H9 (cell line): ENCODE results near the gene MCU. TPM values are rescaled to one million over a fixed set of nuclear protein-coding genes. Genes with fewer than 3 reads are reported as not detected.

Experiments used
- DNase-seq: peaks from one replicate; pipeline ENCODE4 v3.0.0-alpha.2; 2017
- H2AFZ ChIP-seq: one replicate; pipeline ENCODE4 v1.6.1; 2013; ENCODE audit warnings: mild to moderate bottlenecking, low read length, control low read depth, moderate library complexity
- H2AK5ac ChIP-seq: 2 replicates; pipeline ENCODE4 v1.6.1; 2013; ENCODE audit warnings: low read length, control low read depth, mixed read lengths; ENCODE audit not compliant: insufficient read length
- H2BK120ac ChIP-seq: one replicate; pipeline ENCODE4 v1.6.1; 2013; ENCODE audit warnings: low read depth, mild to moderate bottlenecking, low read length, control low read depth, inconsistent platforms; ENCODE audit not compliant: poor library complexity, severe bottlenecking
- H2BK12ac ChIP-seq: 2 replicates; pipeline ENCODE4 v1.6.1; 2013; ENCODE audit warnings: low read length, control low read depth, mixed read lengths, low read depth; ENCODE audit not compliant: insufficient read length
- H2BK15ac ChIP-seq: 2 replicates; pipeline ENCODE4 v1.6.1; 2013; ENCODE audit warnings: low read depth, low read length, control low read depth
- H2BK20ac ChIP-seq: one replicate; pipeline ENCODE4 v1.6.1; 2013; ENCODE audit warnings: low read depth, mild to moderate bottlenecking, low read length, control low read depth, inconsistent platforms; ENCODE audit not compliant: poor library complexity, severe bottlenecking
- H2BK5ac ChIP-seq: 2 replicates; pipeline ENCODE4 v1.6.1; 2013; ENCODE audit warnings: low read length, control low read depth, mixed read lengths; ENCODE audit not compliant: insufficient read length
- H3K14ac ChIP-seq: 2 replicates; pipeline ENCODE4 v1.6.1; 2013; ENCODE audit warnings: low read length, control low read depth; ENCODE audit not compliant: insufficient read depth
- H3K18ac ChIP-seq: 2 replicates; pipeline ENCODE4 v1.6.1; 2013; ENCODE audit warnings: low read depth, mild to moderate bottlenecking, mixed read lengths, low read length, control low read depth; ENCODE audit not compliant: insufficient read length
- H3K23ac ChIP-seq: 2 replicates; pipeline ENCODE4 v1.6.1; 2013; ENCODE audit warnings: low read length, control low read depth, mixed read lengths, low read depth; ENCODE audit not compliant: insufficient read length
- H3K23me2 ChIP-seq: 2 replicates; pipeline ENCODE4 v1.6.1; 2013; ENCODE audit warnings: low read depth, mild to moderate bottlenecking, mixed read lengths, low read length, control low read depth; ENCODE audit not compliant: insufficient read length, poor library complexity, severe bottlenecking
- H3K27ac ChIP-seq: 2 replicates; pipeline ENCODE4 v1.5.1; 2013; ENCODE audit warnings: low read length, control low read depth, mixed read lengths, low read depth; ENCODE audit not compliant: insufficient read length
- H3K27me3 ChIP-seq: 2 replicates; pipeline ENCODE4 v1.6.1; 2013; ENCODE audit warnings: low read length, control low read depth, inconsistent platforms; ENCODE audit not compliant: insufficient read depth
- H3K4ac ChIP-seq: 2 replicates; pipeline ENCODE4 v1.6.1; 2013; ENCODE audit warnings: low read depth, mild to moderate bottlenecking, control low read depth, inconsistent platforms, low read length, moderate library complexity
- H3K4me1 ChIP-seq: 2 replicates; pipeline ENCODE4 v1.6.1; 2013; ENCODE audit warnings: low read length, control low read depth, inconsistent platforms; ENCODE audit not compliant: insufficient read depth
- H3K4me2 ChIP-seq: 2 replicates; pipeline ENCODE4 v1.6.1; 2013; ENCODE audit warnings: low read length, control low read depth, mixed read lengths; ENCODE audit not compliant: insufficient read length, insufficient read depth
- H3K56ac ChIP-seq: 2 replicates; pipeline ENCODE4 v1.6.1; 2013; ENCODE audit warnings: low read depth, mild to moderate bottlenecking, mixed read lengths, low read length, control low read depth; ENCODE audit not compliant: insufficient read length
- H3K79me1 ChIP-seq: 2 replicates; pipeline ENCODE4 v1.6.1; 2013; ENCODE audit warnings: low read depth, mild to moderate bottlenecking, moderate library complexity, low read length, control low read depth, inconsistent platforms; ENCODE audit not compliant: insufficient read depth, poor library complexity, severe bottlenecking
- H3K79me2 ChIP-seq: 2 replicates; pipeline ENCODE4 v1.6.1; 2013; ENCODE audit warnings: low read length, control low read depth, inconsistent platforms; ENCODE audit not compliant: insufficient read depth
- H3K9ac ChIP-seq: 2 replicates; pipeline ENCODE4 v1.6.1; 2013; ENCODE audit warnings: low read length, control low read depth, mixed read lengths; ENCODE audit not compliant: insufficient read length; ENCODE audit errors: extremely low read depth
- H3K9me3 ChIP-seq: one replicate; pipeline ENCODE4 v1.6.1; 2013; ENCODE audit warnings: low read depth, low read length, inconsistent platforms; ENCODE audit not compliant: control insufficient read depth
- H3T11ph ChIP-seq: one replicate; pipeline ENCODE4 v1.6.1; 2013; ENCODE audit warnings: mild to moderate bottlenecking, low read length, control low read depth, inconsistent platforms
- H4K20me1 ChIP-seq: one replicate; pipeline ENCODE4 v1.6.1; 2013; ENCODE audit not compliant: control insufficient read depth, insufficient read length, insufficient read depth
- H4K5ac ChIP-seq: 2 replicates; pipeline ENCODE4 v1.6.1; 2013; ENCODE audit warnings: low read depth, mild to moderate bottlenecking, mixed read lengths, low read length, control low read depth; ENCODE audit not compliant: insufficient read length
- H4K8ac ChIP-seq: replicated peaks from 2 replicates; pipeline ENCODE4 v1.6.1; 2013; ENCODE audit warnings: low read length, control low read depth, mixed read lengths, low read depth; ENCODE audit not compliant: insufficient read length
- H4K91ac ChIP-seq: 2 replicates; pipeline ENCODE4 v1.6.1; 2013; ENCODE audit warnings: low read depth, mild to moderate bottlenecking, moderate library complexity, mixed read lengths, low read length, control low read depth; ENCODE audit not compliant: insufficient read length
- H3K27ac Mint-ChIP-seq, 3 experiments: 2 replicates in 2 of 3; 3 replicates in 1 of 3; pipeline ENCODE4 v1.8.0; 2020 to 2021; ENCODE audit warnings: mixed read lengths in 3 of 3, mild to moderate bottlenecking in 1 of 3, moderate library complexity in 1 of 3
- H3K27me3 Mint-ChIP-seq: 2 replicates; pipeline ENCODE4 v1.8.0; 2021; ENCODE audit warnings: low read depth, mild to moderate bottlenecking, moderate library complexity, mixed read lengths
- H3K36me3 Mint-ChIP-seq, 3 experiments: 2 replicates in 2 of 3; 3 replicates in 1 of 3; pipeline ENCODE4 v1.8.0; 2020 to 2021; ENCODE audit warnings: low read depth in 3 of 3, mixed read lengths in 3 of 3; ENCODE audit not compliant: insufficient read depth in 1 of 3
- H3K4me1 Mint-ChIP-seq, 2 experiments: 2 replicates each; pipeline ENCODE4 v1.8.0; 2020; ENCODE audit warnings: mixed read lengths in 2 of 2
- H3K4me3 Mint-ChIP-seq, 2 experiments: 2 replicates in 1 of 2; 3 replicates in 1 of 2; pipeline ENCODE4 v1.8.0; 2020 to 2021; ENCODE audit warnings: mild to moderate bottlenecking in 2 of 2, mixed read lengths in 2 of 2, moderate library complexity in 1 of 2
- H3K9me3 Mint-ChIP-seq, 2 experiments: 2 replicates in 1 of 2; 3 replicates in 1 of 2; pipeline ENCODE4 v1.8.0; 2020; ENCODE audit warnings: mild to moderate bottlenecking in 2 of 2, mixed read lengths in 2 of 2, moderate library complexity in 1 of 2
- total RNA-seq: library from RNA; stranded (reverse); gene quantifications from 2 replicates; pipeline ENCODE4 v1.2.1, GENCODE V29; 2021
- TF ChIP-seq, protein P1 (sequence below): fragments of 200-600 bp; sonication (generic); conservative IDR thresholded peaks from 3 replicates; pipeline ENCODE4 v1.8.0; 2021; ENCODE audit warnings: antibody characterized with exemption, mild to moderate bottlenecking

The MCU gene
- total RNA-seq, 1 experiment from 2014 or later, result 36.6 TPM

DNA sequence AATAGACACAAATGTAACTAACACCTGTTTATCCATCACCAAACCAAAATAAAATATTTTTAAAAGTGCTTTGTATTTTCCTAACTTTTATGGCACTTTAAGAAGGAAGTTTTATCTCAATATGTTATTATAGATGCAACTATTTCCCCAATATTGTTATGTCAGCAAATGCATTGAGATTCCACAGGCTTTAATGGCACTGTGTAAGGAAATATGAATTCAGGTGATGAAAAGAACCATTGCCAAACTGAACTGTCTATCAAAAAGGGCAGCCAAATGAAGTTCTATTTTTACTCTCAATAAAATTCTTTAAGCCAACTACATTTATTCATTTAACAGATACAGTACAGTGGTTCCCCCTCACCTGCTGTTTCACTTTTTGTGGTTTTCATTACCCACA is 134.4 kb downstream of the MCU start:
- TF ChIP-seq, protein P1, sequence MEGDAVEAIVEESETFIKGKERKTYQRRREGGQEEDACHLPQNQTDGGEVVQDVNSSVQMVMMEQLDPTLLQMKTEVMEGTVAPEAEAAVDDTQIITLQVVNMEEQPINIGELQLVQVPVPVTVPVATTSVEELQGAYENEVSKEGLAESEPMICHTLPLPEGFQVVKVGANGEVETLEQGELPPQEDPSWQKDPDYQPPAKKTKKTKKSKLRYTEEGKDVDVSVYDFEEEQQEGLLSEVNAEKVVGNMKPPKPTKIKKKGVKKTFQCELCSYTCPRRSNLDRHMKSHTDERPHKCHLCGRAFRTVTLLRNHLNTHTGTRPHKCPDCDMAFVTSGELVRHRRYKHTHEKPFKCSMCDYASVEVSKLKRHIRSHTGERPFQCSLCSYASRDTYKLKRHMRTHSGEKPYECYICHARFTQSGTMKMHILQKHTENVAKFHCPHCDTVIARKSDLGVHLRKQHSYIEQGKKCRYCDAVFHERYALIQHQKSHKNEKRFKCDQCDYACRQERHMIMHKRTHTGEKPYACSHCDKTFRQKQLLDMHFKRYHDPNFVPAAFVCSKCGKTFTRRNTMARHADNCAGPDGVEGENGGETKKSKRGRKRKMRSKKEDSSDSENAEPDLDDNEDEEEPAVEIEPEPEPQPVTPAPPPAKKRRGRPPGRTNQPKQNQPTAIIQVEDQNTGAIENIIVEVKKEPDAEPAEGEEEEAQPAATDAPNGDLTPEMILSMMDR, result no peak
- H3K14ac ChIP-seq, result no peak overlapping the region
- peaks cover 2% of the 10 kb centered on the region for H3K79me1 ChIP-seq
- H4K5ac ChIP-seq, result no peak overlapping the region
- no peak overlapping the region for H3K4ac ChIP-seq
- H3K9me3 ChIP-seq, result no peaks in the 10 kb centered on the region
- H3K4me1 ChIP-seq, result peaks cover 3% of the 10 kb centered on the region; the same call in 1 of the 2 replicates
- no peaks in the 10 kb centered on the region for H3K27me3 ChIP-seq
- Mint-ChIP-seq H3K36me3 (peaks cover 3 to 23% (median 10%) of the 10 kb centered on the region in 3 experiments; a peak in 5 of 7 replicates), H3K4me3 (no peak overlapping the region), H3K27ac (no peak overlapping the region), H3K9me3 (peaks cover 7 to 8% of the 10 kb centered on the region in 2 experiments; a peak in 4 of 5 replicates), H3K4me1 (peaks cover 24 to 31% of the 10 kb centered on the region in 2 experiments), H3K27me3 (no peaks in the 10 kb centered on the region)
- no peak overlapping the region for H3K4me2 ChIP-seq
- H4K91ac ChIP-seq, result no peak overlapping the region
- peaks cover 4% of the 10 kb centered on the region; the same call in 1 of the 2 replicates for H3K79me2 ChIP-seq
- no peak overlapping the region for H3K27ac ChIP-seq
- H3K23ac ChIP-seq, result no peak overlapping the region
- DNase-seq, result no peak
- no peak overlapping the region for H2BK12ac ChIP-seq
- H3T11ph ChIP-seq, result no peak overlapping the region
- no peaks in the 10 kb centered on the region for H4K20me1 ChIP-seq
- H2BK5ac ChIP-seq, result no peak overlapping the region
- no peaks in the 10 kb centered on the region for H3K23me2 ChIP-seq
- H3K9ac ChIP-seq, result no peak overlapping the region
- no peak overlapping the region for H2AK5ac ChIP-seq
- H2BK15ac ChIP-seq, result no peak overlapping the region
- no peak overlapping the region for H4K8ac ChIP-seq
- no peak overlapping the region for H3K18ac ChIP-seq
- H2AFZ ChIP-seq, result no peak overlapping the region
- H2BK20ac ChIP-seq, result no peak overlapping the region
- no peak overlapping the region for H3K56ac ChIP-seq
- H2BK120ac ChIP-seq, result no peak overlapping the region
